Embryonic facial prominence (tissue), 1 donor: ENCODE measurements around the gene CDK7.
"Not testable (repeated sequence)": the region's sequence is repeated elsewhere in the genome, so short reads cannot be mapped to it uniquely, and the experiment has no call there.

Source experiments
- DNase-seq: peaks from one replicate; pipeline ENCODE4 v3.0.0-alpha.2; 2016; ENCODE audit errors: extremely low spot score

The CDK7 gene

GRCh38 chr5:69234457-69235268 lies at the start of gene CDK7:
CDK7 (plus strand) TSS chr5:69234886; CDS start chr5:69234976, 90 bp downstream.
- DNase-seq: peak; percentile 80

DNA sequence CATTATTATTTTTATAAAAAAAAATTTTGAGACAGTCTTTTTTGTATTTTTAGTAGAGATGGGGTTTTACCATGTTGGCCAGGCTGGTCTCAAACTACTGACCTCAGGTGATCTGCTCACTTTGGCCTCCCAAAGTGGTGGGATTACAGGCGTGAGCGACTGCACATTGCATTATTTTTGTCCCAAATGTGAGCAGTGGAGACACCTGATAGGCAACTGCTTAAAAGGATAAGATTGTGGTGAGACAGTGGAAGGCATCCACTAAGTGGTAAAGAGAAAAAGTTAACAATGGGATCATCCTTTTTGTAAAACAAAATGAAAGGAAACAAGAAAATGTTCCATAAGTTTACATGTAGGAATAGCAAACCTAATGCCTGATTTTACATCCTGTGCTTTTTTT lies 47.3 kb upstream of the CDK7 start:
- DNase-seq: no peak

DNA sequence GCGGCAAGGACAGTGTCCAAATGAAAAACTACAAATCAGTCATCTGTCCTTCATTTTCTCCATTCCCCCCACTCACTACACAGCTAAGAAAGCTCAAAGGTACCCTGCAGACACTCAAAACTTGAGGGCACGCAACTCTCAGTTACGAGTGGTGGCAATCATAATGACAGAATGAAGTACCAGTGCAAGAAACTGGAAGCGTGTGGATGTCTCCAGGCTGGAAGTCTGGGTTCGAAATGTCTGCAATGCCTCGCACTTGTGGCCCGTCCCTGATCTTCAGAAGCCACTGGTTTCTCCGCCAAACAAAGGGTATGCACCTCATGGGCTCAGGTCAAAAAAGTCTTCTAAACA lies 45.9 kb upstream of the CDK7 start:
- DNase-seq: no peak

DNA sequence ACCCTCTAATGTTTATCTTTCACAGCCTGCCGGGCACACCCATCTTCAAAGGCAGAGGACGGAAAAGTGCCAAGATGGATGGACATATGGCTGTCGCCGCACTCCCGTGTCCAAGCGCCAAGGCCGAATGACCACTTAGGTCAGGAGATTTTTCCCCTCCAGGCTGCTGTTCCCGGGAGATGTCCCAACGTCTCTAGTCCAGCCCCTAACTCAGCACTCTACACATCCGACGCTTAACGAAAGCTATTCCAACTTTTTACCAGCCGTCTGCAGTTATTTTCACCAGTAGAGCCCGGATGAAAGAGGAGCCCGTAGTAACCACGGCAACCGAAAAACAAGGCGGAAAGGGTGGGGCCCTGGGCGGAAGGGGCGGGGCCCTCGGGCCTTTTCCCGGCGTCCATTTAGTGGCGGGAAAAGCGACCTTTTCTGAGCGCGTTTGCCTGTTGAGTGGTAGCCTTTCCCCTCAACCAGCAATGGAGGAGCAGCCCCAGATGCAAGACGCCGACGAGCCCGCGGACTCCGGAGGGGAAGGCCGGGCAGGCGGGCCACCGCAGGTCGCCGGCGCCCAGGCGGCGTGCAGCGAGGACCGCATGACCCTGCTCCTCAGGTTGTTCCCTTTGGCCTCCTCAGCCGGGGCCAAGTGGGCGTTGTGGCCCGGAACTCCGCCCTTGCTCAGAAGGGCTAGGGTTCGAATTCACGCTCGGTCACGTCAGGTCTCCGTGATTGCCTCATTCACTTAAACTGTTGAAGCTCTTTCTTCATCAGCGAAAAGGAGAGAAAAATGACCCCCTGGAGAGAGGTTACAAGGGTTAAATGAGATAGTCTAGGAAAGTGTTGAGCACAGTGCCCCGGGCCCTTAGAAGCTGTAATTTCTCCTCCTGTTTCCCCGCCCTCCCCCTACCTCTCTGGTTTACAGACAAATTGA lies 45.3 kb upstream of the CDK7 start, which contains the start of gene CENPH:
TSS of gene CENPH (plus strand) at position 422 of the 925 bp plus-strand sequence. CDS start at position 474, 52 bp downstream.
- peak; percentile 90 for DNase-seq

DNA sequence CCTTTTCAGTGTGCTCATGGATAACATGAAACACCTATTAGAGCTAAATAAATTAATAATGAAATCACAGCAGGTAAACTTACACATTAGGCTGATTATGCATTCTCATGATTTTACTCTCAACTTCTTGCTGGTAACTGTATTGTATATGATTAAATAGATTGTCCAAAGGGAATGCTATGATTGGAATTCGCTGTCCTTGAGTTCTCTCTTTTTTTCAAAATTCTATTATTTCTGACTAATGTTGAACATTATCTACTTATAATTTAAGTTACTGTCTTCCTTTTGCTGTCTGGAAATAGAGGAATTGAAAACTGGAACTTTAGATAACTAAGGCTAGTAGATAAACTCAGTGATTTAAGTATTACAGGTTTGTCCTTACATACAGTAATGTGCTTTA lies 32.2 kb upstream of the CDK7 start:
- DNase-seq: no peak

DNA sequence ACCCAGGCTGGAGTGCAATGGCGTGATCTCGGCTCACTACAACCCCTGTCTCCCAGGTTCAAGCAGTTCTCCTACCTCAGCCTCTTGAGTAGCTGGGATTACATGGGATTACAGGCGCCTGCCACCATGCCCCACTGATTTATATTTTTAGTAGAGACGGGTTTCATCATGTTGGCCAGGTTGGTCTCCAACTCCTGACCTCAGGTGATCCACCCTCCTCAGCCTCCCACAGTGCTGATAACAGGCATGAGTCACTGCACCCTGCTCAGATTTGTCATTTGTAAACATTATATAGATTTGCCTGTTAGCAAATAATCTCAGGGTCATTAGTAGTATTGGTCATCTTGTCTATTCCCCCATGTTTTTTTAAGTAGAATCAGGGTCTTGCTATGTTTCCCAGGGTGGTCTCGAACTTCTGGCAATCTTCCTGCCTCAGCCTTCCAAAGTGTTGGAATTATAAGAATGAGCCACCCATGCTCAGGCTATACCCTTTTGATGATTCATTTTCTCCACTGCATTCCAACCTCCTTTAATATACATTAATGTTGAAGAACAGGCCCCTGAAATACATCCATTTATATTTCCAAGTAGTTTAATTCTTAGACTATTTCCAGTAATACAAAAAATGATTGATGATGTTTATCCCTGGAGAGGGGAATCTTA lies 28.0 kb upstream of the CDK7 start:
- DNase-seq: no peak

- DNase-seq: no peak
Observed at GRCh38 chr5:69209602-69210001, 25.1 kb upstream of the CDK7 start.

DNA sequence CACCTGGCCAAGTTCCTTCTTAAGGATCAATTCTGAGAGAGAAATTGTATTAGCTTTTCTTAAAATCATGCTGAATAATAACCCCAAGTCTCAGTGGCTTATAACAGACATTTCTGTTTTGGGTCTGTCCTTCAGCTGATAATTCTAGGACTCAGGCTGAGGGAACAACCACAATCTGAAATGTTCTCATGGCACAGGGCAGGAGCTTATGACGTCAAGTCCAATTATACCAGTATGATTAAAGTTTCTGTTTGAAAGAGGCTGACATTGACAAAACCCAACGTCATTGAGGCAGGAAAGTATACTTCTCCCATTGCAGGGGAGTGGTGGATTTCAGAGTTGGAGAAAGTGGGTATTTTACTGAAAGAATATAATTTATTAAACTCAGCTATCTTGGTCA lies 23.5 kb upstream of the CDK7 start:
- DNase-seq: no peak

DNA sequence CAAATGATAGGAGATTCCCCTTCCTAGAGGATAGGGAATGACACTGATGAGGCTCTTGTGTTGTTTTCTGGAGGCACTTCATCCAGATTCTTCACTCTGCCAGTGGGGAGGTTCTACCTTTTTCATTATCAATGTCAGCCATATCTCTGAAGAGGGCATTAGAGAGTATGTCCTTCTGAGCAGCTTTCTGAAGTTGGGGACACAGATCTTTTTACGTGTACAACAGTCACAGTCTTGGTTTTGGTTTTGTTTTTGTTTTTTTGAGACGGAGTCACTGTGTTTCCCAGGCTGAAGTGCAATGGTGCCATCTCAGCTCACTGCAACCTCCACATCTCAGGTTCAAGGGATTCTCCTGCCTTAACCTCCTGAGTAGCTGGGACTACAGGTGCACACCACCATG lies 22.7 kb upstream of the CDK7 start:
- DNase-seq: no peak

- DNase-seq: no peak
Observed at GRCh38 chr5:69213513-69214215, 21.0 kb upstream of the CDK7 start.

DNA sequence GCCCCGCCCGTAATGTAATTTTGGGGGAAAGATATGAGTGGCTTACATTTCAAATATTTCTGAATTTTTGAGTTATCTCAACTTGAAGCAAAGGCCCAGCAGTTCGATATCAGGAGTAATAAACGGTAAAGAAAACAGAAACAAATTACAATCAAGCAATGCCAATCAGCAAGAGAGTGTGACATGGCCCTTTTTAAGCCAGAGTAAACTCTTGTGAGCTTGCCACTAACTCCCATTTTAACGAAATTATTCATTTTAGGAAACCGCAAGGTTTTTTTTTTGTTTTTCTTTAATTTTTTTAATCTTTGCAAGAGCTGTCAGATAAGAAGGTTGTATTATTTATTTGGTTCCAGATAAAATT lies 17.6 kb upstream of the CDK7 start:
- DNase-seq: no peak

DNA sequence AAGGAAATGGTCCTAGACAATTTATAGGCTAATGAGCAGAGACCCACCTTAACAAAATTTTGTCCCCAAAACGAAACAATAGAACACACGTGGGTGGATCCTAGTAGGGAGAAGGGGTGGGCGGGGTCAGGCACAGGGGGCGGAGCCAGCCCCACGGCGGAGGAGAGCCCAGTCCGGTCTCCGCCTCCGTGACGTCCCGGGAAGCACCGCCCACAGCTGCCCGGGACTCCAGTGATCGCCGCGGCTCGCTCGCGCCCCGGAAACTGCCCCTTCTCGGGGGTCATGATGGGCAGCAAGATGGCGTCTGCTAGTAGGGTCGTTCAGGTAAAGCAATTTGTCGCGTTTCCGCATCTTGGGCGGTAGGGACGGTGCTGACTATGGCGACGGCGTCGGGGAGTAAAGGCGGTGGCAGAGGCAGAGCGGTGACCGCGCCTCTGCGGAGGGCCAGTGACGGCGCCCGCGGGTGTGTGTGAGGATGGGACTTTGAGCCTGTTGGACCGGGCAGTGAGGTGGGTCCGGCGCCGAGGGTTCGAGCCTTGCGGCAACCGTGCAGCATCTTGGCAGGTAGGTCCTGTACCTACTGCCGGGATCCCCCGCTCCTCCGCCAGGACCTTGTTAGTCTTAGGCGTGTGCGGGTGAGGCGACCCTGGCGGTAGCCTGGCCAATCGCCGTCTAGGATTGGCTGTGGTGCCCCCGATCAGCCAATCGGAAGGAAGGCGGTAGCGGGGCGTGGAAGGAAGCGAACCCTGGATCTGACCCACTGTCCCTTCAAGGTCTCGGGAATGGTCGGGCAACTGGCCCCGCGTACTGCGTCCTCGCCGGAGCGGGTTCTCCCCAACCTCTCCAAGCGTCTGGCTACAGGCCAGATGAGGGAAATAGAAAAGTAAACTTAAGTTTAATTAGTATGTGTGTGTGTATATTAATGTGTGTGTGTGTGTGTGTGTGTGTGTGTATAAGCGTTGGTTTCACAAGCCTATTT lies 16.8 kb upstream of the CDK7 start:
- DNase-seq: peak; percentile 73

- DNase-seq: no peak
Observed at GRCh38 chr5:69219939-69220338, 14.7 kb upstream of the CDK7 start.

DNA sequence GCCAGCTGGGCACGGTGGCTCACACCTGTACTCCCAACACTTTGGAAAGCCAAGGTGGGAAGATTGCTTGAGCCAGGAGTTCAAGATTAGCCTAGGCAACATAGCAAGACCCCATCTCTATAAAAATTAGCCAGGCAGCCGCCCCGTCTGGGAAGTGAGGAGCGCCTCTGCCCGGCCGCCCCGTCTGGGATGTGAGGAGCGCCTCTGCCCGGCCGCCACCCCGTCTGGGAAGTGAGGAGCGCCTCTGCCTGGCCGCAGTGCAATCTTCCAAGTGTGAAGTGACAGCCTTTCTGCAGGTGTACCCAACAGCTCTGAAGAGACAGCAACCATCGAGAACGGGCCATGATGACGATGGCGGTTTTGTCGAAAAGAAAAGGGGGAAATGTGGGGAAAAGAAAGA lies 14.3 kb upstream of the CDK7 start:
- not testable (repeated sequence) for DNase-seq

GRCh38 chr5:69220833-69221232 lies 13.9 kb upstream of the CDK7 start:
- not testable (repeated sequence) for DNase-seq

GRCh38 chr5:69224520-69224919 lies 10.2 kb upstream of the CDK7 start:
- no peak for DNase-seq

DNA sequence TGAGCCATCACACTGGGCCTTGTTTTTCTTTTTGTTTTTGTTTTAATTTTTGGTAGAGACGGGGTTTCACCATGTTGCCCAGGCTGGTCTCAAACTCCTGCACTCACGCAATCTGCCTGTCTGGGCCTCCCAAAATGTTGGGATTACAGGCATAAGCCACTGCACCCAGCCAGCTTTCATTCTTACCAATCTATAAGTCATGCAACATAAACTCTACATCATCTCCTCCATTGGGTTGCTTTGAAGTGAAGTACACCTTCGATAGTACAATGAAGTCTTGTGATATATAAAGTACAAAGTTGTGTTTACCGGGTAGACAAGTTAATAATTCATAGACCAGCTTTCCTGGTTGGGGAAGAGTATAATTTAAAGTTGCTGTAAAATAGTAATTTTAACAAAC lies 8.8 kb upstream of the CDK7 start:
- no peak for DNase-seq

DNA sequence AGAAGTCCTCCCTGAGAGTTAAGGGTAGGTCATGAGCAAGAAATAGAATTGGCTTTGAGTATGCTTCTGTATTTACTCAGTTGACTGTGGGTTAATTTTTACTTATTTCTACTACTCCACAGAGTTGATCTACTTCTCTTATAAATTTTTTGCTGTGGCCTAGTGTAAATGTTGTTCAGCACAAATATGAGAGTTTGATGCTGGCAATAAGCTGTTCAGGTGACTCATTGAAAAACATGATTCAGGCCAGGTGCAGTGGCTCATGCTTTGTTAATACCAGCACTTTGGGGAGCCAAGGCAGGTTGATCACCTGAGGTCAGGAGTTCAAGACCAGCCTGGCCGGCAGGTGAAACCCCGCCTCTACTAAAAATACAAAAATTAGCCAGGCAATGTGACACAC lies 4.5 kb upstream of the CDK7 start:
- DNase-seq: no peak

GRCh38 chr5:69231281-69231680 lies 3.4 kb upstream of the CDK7 start:
- DNase-seq: no peak

DNA sequence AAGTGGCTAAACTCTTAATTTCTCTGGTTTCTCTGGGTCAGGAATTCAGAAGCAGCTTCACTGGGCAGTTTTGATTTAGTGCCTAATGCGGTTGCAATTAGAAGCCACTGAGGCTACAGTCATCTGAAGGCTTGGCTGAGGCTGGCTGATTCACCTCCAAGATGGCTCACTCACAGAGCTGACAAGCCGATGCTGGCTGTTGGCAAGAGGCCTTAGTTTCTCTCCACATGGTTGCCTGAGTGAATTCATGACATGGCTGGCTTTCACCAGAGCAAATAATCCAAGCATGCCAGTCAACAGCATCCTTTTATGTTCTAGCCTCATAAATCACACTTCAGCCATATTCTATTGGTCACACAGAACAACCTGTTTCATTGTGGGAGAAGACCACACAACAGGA lies 2.8 kb upstream of the CDK7 start:
- no peak for DNase-seq
